ENCODE results near the gene ZNF563. TPM values are rescaled to one million over a fixed set of nuclear protein-coding genes. Genes with fewer than 3 reads are reported as not detected.

ZNF563 gene
- total RNA-seq, 1 experiment from 2014 or later: not detected

GRCh38 chr19:12284631-12285030 is 48.8 kb downstream of the ZNF563 start:
- H3K79me2 ChIP-seq (ENCODE audit: insufficient read depth, low read length): no peaks in the 10 kb centered on the region
- intact Hi-C loops (cut with micrococcal nuclease): no loop called here
- H3K9ac ChIP-seq (ENCODE audit: low read length): no peak overlapping the region
- ATAC-seq (no peak), DNase-seq (ENCODE audit: low read depth, low spot score) (no peak)
- ChIA-PET CTCF (no interaction called here), RAD21 (ENCODE audit: low non-redundant PET in 1 of 2, low total read pairs in 2 of 2, uncharacterized antibody in 2 of 2, unreplicated experiment in 2 of 2) (no interaction called here), POLR2A (no interaction called here)
- H4K20me1 ChIP-seq (ENCODE audit: insufficient read depth): no peaks in the 10 kb centered on the region
- H3K9me2 ChIP-seq (ENCODE audit: insufficient read depth): no peaks in the 10 kb centered on the region
- no peaks in the 10 kb centered on the region for H3K27me3 ChIP-seq (ENCODE audit: insufficient read depth, low read length)
- H3K4me1 ChIP-seq (ENCODE audit: control insufficient read depth in 1 of 2, insufficient read depth in 2 of 2, low read length in 2 of 2): peaks cover 3 to 10% of the 10 kb centered on the region in 2 experiments; a peak in 3 of 4 replicates
- peaks cover 4 to 9% of the 10 kb centered on the region in 2 experiments; a peak in 1 of 4 replicates for H3K9me3 ChIP-seq (ENCODE audit: control insufficient read depth in 1 of 2, insufficient read depth in 1 of 2, low read depth in 1 of 2, low read length in 2 of 2)
- no TSS peak for BruUV-seq (replicated peaks)
- H2AFZ ChIP-seq (ENCODE audit: low read depth, low read length, poor library complexity, severe bottlenecking): no peak overlapping the region
- no peak overlapping the region for H3K4me2 ChIP-seq (ENCODE audit: low read length)
- no peak overlapping the region for H3K4me3 ChIP-seq (replicated peaks in 1 of 2; ENCODE audit: low read depth in 1 of 2, low read length in 2 of 2)
- TF ChIP-seq FOSL1 (IDR thresholded peaks at IDR 0.05; ENCODE audit: low read depth) (no peak), EGR1 (IDR thresholded peaks at IDR 0.05; ENCODE audit: low read depth) (no peak), EZH2phosphoT487 (IDR thresholded peaks at IDR 0.05; ENCODE audit: borderline replicate concordance) (no peak), RAD21 (IDR thresholded peaks at IDR 0.05; ENCODE audit: low read depth) (no peak), YY1 (IDR thresholded peaks at IDR 0.05; ENCODE audit: extremely low read depth, insufficient replicate concordance, low read depth, low read length) (no peak), POLR2AphosphoS5 (IDR thresholded peaks at IDR 0.05; ENCODE audit: low read depth, low read length) (no peak), ZNF274 (IDR thresholded peaks at IDR 0.05; ENCODE audit: low read depth, low read length) (no peak), EZH2 (IDR thresholded peaks at IDR 0.05) (no peak), JUND (IDR thresholded peaks at IDR 0.05) (no peak), SRF (IDR thresholded peaks at IDR 0.05; ENCODE audit: low read depth) (no peak), ATF3 (IDR thresholded peaks at IDR 0.05) (no peak), TCF7L2 (IDR thresholded peaks at IDR 0.05; ENCODE audit: borderline replicate concordance, extremely low read depth, insufficient read depth, insufficient read length) (no peak), POLR2A (IDR thresholded peaks at IDR 0.05; ENCODE audit: borderline replicate concordance, extremely low read depth, insufficient read depth, insufficient read length) (no peak), SP1 (IDR thresholded peaks at IDR 0.05; ENCODE audit: low read depth) (no peak), CBX3 (IDR thresholded peaks at IDR 0.05; ENCODE audit: low read depth) (no peak), ZFX (IDR thresholded peaks at IDR 0.05) (no peak), SIN3A (IDR thresholded peaks at IDR 0.05; ENCODE audit: low read depth) (no peak), ZBTB33 (IDR thresholded peaks at IDR 0.05; ENCODE audit: extremely low read depth, insufficient replicate concordance, low read length) (no peak), MAX (IDR thresholded peaks at IDR 0.05) (no peak)
- no peak overlapping the region for H3K27ac ChIP-seq (ENCODE audit: low read depth, low read length)
- no peaks in the 10 kb centered on the region for H3K36me3 ChIP-seq (ENCODE audit: control insufficient read depth in 1 of 2, insufficient read depth in 2 of 2, low read length in 2 of 2)

Measured in HCT116 (cell line).